ELR (cell line): Measurements from ENCODE around the gene AGMO.
A peak's percentile ranks its signal among the peaks of the same experiment; 100 is the strongest.

Experiments
- DNase-seq: peaks from one replicate; pipeline ENCODE4 v3.0.0-alpha.2; 2015; ENCODE audit warnings: low read depth

The AGMO gene

GRCh38 chr7:15225981-15226380 lies 335.8 kb downstream of the AGMO start:
- DNase-seq = no peak

GRCh38 chr7:15219758-15220157 lies 342.1 kb downstream of the AGMO start:
- no peak for DNase-seq

GRCh38 chr7:15218261-15218660 lies 343.6 kb downstream of the AGMO start:
- no peak for DNase-seq

GRCh38 chr7:15215616-15216015 lies 346.2 kb downstream of the AGMO start:
- DNase-seq = no peak

- no peak for DNase-seq
Observed at GRCh38 chr7:15214976-15215375, 346.8 kb downstream of the AGMO start.

GRCh38 chr7:15213093-15213492 lies 348.7 kb downstream of the AGMO start:
- DNase-seq = no peak

- DNase-seq = no peak
Observed at GRCh38 chr7:15209429-15209828, 352.4 kb downstream of the AGMO start.

- DNase-seq = no peak
Observed at GRCh38 chr7:15204421-15204820, 357.4 kb downstream of the AGMO start.

- peak; percentile 63 for DNase-seq
Observed at GRCh38 chr7:15199482-15199881, 362.3 kb downstream of the AGMO start.

- DNase-seq = peak; percentile 16
Observed at GRCh38 chr7:15197042-15197977, 364.5 kb downstream of the AGMO start.

- DNase-seq = peak; percentile 65
Observed at GRCh38 chr7:15178065-15178464, 383.8 kb downstream of the AGMO start.

GRCh38 chr7:15176089-15176488 lies 385.7 kb downstream of the AGMO start:
- no peak for DNase-seq

- no peak for DNase-seq
Observed at GRCh38 chr7:15175152-15175551, 386.7 kb downstream of the AGMO start.

- no peak for DNase-seq
Observed at GRCh38 chr7:15174485-15174884, 387.3 kb downstream of the AGMO start.

- DNase-seq = peak; percentile 30
Observed at GRCh38 chr7:15168489-15168888, 393.3 kb downstream of the AGMO start.

GRCh38 chr7:15167912-15168311 lies 393.9 kb downstream of the AGMO start:
- no peak for DNase-seq

GRCh38 chr7:15166620-15167019 lies 395.2 kb downstream of the AGMO start:
- DNase-seq = no peak

GRCh38 chr7:15159261-15159660 lies 402.6 kb downstream of the AGMO start:
- DNase-seq = no peak

- peak; percentile 13 for DNase-seq
Observed at GRCh38 chr7:15158141-15158810, 403.5 kb downstream of the AGMO start.
